GM10266 (cell line): ENCODE results near the gene PLP2.
A peak's percentile ranks its signal among the peaks of the same experiment; 100 is the strongest.
"Not testable (repeated sequence)": the region's sequence is repeated elsewhere in the genome, so short reads cannot be mapped to it uniquely, and the experiment has no call there.

Source experiments
- DNase-seq: peaks from one replicate; pipeline ENCODE4 v3.0.0; 2012; ENCODE audit errors: extremely low spot score
- CTCF ChIP-seq: IDR thresholded peaks from 2 replicates; pipeline ENCODE4 v1.5.1; 2012; ENCODE audit warnings: mild to moderate bottlenecking, low read depth; ENCODE audit not compliant: control insufficient read depth, insufficient read depth; ENCODE audit errors: missing control alignments

Gene PLP2

GRCh38 chrX:49171752-49172279 lies at the start of gene PLP2:
TSS of gene PLP2 (plus strand) at chrX:49171898. CDS start at chrX:49172001, 103 bp downstream.
- DNase-seq, result peak; percentile 58
- no peak for TF ChIP-seq CTCF

- DNase-seq, result no peak
- no peak for TF ChIP-seq CTCF
Observed at GRCh38 chrX:49122499-49122898, 49.2 kb upstream of the PLP2 start.

- not testable (repeated sequence) for DNase-seq
Observed at GRCh38 chrX:49127742-49128258, 43.9 kb upstream of the PLP2 start.

GRCh38 chrX:49129427-49129826 lies 42.3 kb upstream of the PLP2 start:
- no peak for DNase-seq
- no peak for TF ChIP-seq CTCF

GRCh38 chrX:49132275-49132674 lies 39.4 kb upstream of the PLP2 start:
- not testable (repeated sequence) for DNase-seq

- TF ChIP-seq CTCF, result no peak
- DNase-seq, result no peak
Observed at GRCh38 chrX:49133759-49134158, 37.9 kb upstream of the PLP2 start.

- no peak for DNase-seq
- no peak for TF ChIP-seq CTCF
Observed at GRCh38 chrX:49137492-49137891, 34.2 kb upstream of the PLP2 start.

- no peak for DNase-seq
- no peak for TF ChIP-seq CTCF
Observed at GRCh38 chrX:49139713-49140112, 32.0 kb upstream of the PLP2 start.
